Transverse colon (tissue), 4 donors: ENCODE data around the gene CACNA1I. TPM values are rescaled to one million over a fixed set of nuclear protein-coding genes. Genes with fewer than 3 reads are reported as not detected.

Experiments
- DNase-seq: peaks from one replicate; pipeline ENCODE4 v3.0.0-alpha.2; 2019
- H3K27ac ChIP-seq, 4 donors: fragments of 200-600 bp; sonication (generic); 2 replicates each; pipeline ENCODE4 v1.5.1; 2016 to 2018; ENCODE audit warnings: inconsistent platforms in 4 of 4
- H3K27me3 ChIP-seq: fragments of 200-600 bp; sonication (generic); 2 replicates; pipeline ENCODE4 v1.5.1; 2017; ENCODE audit warnings: inconsistent platforms
- H3K36me3 ChIP-seq, 4 donors: fragments of 200-600 bp; sonication (generic); 2 replicates each; pipeline ENCODE4 v1.5.1; 2017 to 2019; ENCODE audit warnings: inconsistent platforms in 4 of 4
- H3K4me1 ChIP-seq, 4 donors: fragments of 200-600 bp; sonication (generic); 2 replicates each; pipeline ENCODE4 v1.5.1; 2017 to 2020; ENCODE audit warnings: inconsistent platforms in 4 of 4
- H3K4me3 ChIP-seq, 4 donors: fragments of 200-600 bp; sonication (generic); 1 replicate in 1 of 4; 2 replicates in 3 of 4; pipeline versions ENCODE4 v1.5.1 to v1.6.1; 2017 to 2019; ENCODE audit warnings: inconsistent platforms in 4 of 4
- H3K9me3 ChIP-seq, 2 donors: fragments of 200-600 bp; sonication (generic); 2 replicates each; pipeline ENCODE4 v1.5.1; 2017 to 2019; ENCODE audit warnings: inconsistent platforms in 2 of 2
- CTCF ChIP-seq, 5 experiments: fragments of 200-600 bp in 3 of 5; fragments of 450-650 bp in 2 of 5; sonication (generic) in 3 of 5; IDR thresholded peaks; 1 replicate in 2 of 5; 2 replicates in 3 of 5; pipeline ENCODE4 v1.5.1; 2016 to 2017; ENCODE audit warnings: antibody characterized with exemption in 5 of 5, inconsistent platforms in 3 of 5, mild to moderate bottlenecking in 2 of 5, moderate library complexity in 1 of 5
- EP300 ChIP-seq: sonication (generic); formaldehyde crosslinking; IDR thresholded peaks from one replicate; pipeline ENCODE4 v1.6.1; 2017; ENCODE audit warnings: antibody characterized with exemption, low read depth
- POLR2A ChIP-seq: fragments of 450-650 bp; IDR thresholded peaks from one replicate; pipeline ENCODE4 v1.6.1; 2016; ENCODE audit warnings: antibody characterized with exemption, mild to moderate bottlenecking, moderate library complexity
- POLR2AphosphoS5 ChIP-seq, 3 donors: sonication (generic); formaldehyde crosslinking; IDR thresholded peaks; one replicate each; pipeline ENCODE4 v1.6.1; 2016; ENCODE audit warnings: antibody characterized with exemption in 3 of 3
- WGBS, 2 donors: methylation state at CpG; one replicate each; pipeline ENCODE4 v1.1.5; 2018; ENCODE audit warnings: low coverage in 1 of 2; 5-methylcytosine and 5-hydroxymethylcytosine counted together
- in situ Hi-C, 4 donors: fragments of 200-750 bp; cut with MboI; loops; one replicate each; pipeline versions ENCODE4 v1.15.0 to v1.15.1; 2017; ENCODE audit warnings: low sequenced_read_pairs in 3 of 4, low pct_ligation_motif_present in 1 of 4, low pct_unique_long_range_greater_than_20kb in 1 of 4
- intact Hi-C: fragments of 100-400 bp; cut with DNase I; formaldehyde crosslinking; loops from one replicate; pipeline ENCODE4 v1.15.1; 2023; ENCODE audit warnings: low total_unique reads
- total RNA-seq, 4 donors: library from RNA; depleted of rRNA; stranded (reverse); fragments of >200 nt; gene quantifications; one replicate each; pipeline ENCODE4 v1.1.0, GENCODE V29; 2016

The CACNA1I gene
- total RNA-seq, 4 donors from 2014 or later, result 0.14 to 1.1 (median 0.66) TPM

GRCh38 chr22:39647836-39648629, 77.5 kb downstream of the CACNA1I start:
- Histone ChIP-seq H3K4me3 (no peak overlapping the region), H3K36me3 (no peaks in the 10 kb centered on the region), H3K27ac (no peak overlapping the region), H3K4me1 (no peaks in the 10 kb centered on the region), H3K27me3 (peaks cover 10% of the 10 kb centered on the region), H3K9me3 (no peaks in the 10 kb centered on the region)
- no peak for DNase-seq
- in situ Hi-C loops, result no loop called here
- 77% methylated on average over 23 of the region's 35 CpGs; no CpG with 5 or more reads in 1 of the 2 donors for WGBS, 2 donors
- TF ChIP-seq POLR2AphosphoS5 (IDR thresholded peaks at IDR 0.05) (no peak), CTCF (IDR thresholded peaks at IDR 0.05) (no peak), EP300 (no peak), POLR2A (no peak)
- intact Hi-C loops, result no loop called here

- in situ Hi-C loops (no loop called here), intact Hi-C loops (no loop called here)
- Histone ChIP-seq H3K4me3 (no peak overlapping the region), H3K36me3 (no peaks in the 10 kb centered on the region), H3K9me3 (no peaks in the 10 kb centered on the region), H3K27ac (no peak overlapping the region), H3K27me3 (peaks cover 9% of the 10 kb centered on the region), H3K4me1 (no peaks in the 10 kb centered on the region)
- WGBS, 2 donors, result 40 to 87% methylated on average over 1 to 5 of the region's 5 CpGs
- no peak for DNase-seq
- no peak for TF ChIP-seq POLR2A
- no peak for TF ChIP-seq CTCF (IDR thresholded peaks at IDR 0.05)
- no peak for TF ChIP-seq EP300
- no peak for TF ChIP-seq POLR2AphosphoS5 (IDR thresholded peaks at IDR 0.05)
Observed at GRCh38 chr22:39648630-39648950, 78.0 kb downstream of the CACNA1I start.

- in situ Hi-C loops, result no loop called here
- DNase-seq, result no peak
- no peaks in the 10 kb centered on the region for H3K36me3 ChIP-seq
- H3K4me1 ChIP-seq, result no peaks in the 10 kb centered on the region
- H3K27ac ChIP-seq, result no peak overlapping the region
- no peaks in the 10 kb centered on the region for H3K27me3 ChIP-seq
- WGBS, 2 donors, result 94% methylated on average over 41 of the region's 41 CpGs; no CpG with 5 or more reads in 1 of the 2 donors
- H3K4me3 ChIP-seq, result no peak overlapping the region
- TF ChIP-seq CTCF (IDR thresholded peaks at IDR 0.05) (no peak), EP300 (no peak), POLR2A (no peak), POLR2AphosphoS5 (IDR thresholded peaks at IDR 0.05) (no peak)
- no peaks in the 10 kb centered on the region for H3K9me3 ChIP-seq
- intact Hi-C loops, result no loop called here
Observed at GRCh38 chr22:39649500-39650089, 79.0 kb downstream of the CACNA1I start.

- in situ Hi-C loops, result no loop called here
- intact Hi-C loops, result loop anchor here (1.0 kb wide), 1 partner anchor 49 kb away; no protein-coding TSS in a partner anchor
- Histone ChIP-seq H3K9me3 (no peaks in the 10 kb centered on the region), H3K4me1 (no peaks in the 10 kb centered on the region), H3K4me3 (no peak overlapping the region), H3K36me3 (no peaks in the 10 kb centered on the region), H3K27me3 (peaks cover 12% of the 10 kb centered on the region), H3K27ac (no peak overlapping the region)
- WGBS, 2 donors, result 82% methylated on average over 24 of the region's 24 CpGs; no CpG with 5 or more reads in 1 of the 2 donors
- no peak for DNase-seq
- TF ChIP-seq POLR2AphosphoS5 (IDR thresholded peaks at IDR 0.05), result no peak
Observed at GRCh38 chr22:39651053-39651996, 80.8 kb downstream of the CACNA1I start.
